ENCODE measurements around the gene TC2N.

Gene TC2N

GRCh38 chr14:91870890-91871289 is 3.6 kb upstream of the TC2N start:
- no peak for TF ChIP-seq CTCF (IDR thresholded peaks at IDR 0.05; ENCODE audit: low read length)
- Histone ChIP-seq H3K27me3 (ENCODE audit: insufficient read depth, low read length) (no peaks in the 10 kb centered on the region), H2AFZ (ENCODE audit: low read length) (no peak overlapping the region), H3K4me2 (ENCODE audit: low read length) (peak overlapping the region; percentile 42; the same call in 1 of the 2 replicates), H4K20me1 (ENCODE audit: insufficient read depth, low read length) (no peaks in the 10 kb centered on the region), H3K79me2 (ENCODE audit: insufficient read depth, low read length) (no peaks in the 10 kb centered on the region), H3K9ac (ENCODE audit: low read length) (peak overlapping the region; percentile 13; the same call in 1 of the 2 replicates), H3K4me1 (ENCODE audit: insufficient read depth, low read length, severe bottlenecking) (peaks cover 93% of the 10 kb centered on the region), H3K4me3 (ENCODE audit: low read depth, low read length, poor library complexity, severe bottlenecking) (no peak overlapping the region), H3F3A (ENCODE audit: insufficient read depth, low read length) (no peaks in the 10 kb centered on the region), H3K36me3 (ENCODE audit: insufficient read depth, low read length) (no peaks in the 10 kb centered on the region), H3K27ac (ENCODE audit: low read depth, low read length, poor library complexity, severe bottlenecking) (peak overlapping the region; percentile 99), H3K9me2 (ENCODE audit: low read depth, low read length) (no peaks in the 10 kb centered on the region), H3K9me3 (ENCODE audit: low read length) (no peaks in the 10 kb centered on the region)

GRCh38 chr14:91870001-91870400 is 2.7 kb upstream of the TC2N start:
- no peak overlapping the region for H2AFZ ChIP-seq (ENCODE audit: low read length)
- peak overlapping the region; percentile 99 for H3K27ac ChIP-seq (ENCODE audit: low read depth, low read length, poor library complexity, severe bottlenecking)
- H3K9ac ChIP-seq (ENCODE audit: low read length): peak overlapping the region; percentile 13; the same call in 1 of the 2 replicates
- peaks cover 91% of the 10 kb centered on the region for H3K4me1 ChIP-seq (ENCODE audit: insufficient read depth, low read length, severe bottlenecking)
- no peak for TF ChIP-seq EZH2 (IDR thresholded peaks at IDR 0.05; ENCODE audit: borderline replicate concordance, low read length)
- TF ChIP-seq CTCF (IDR thresholded peaks at IDR 0.05; ENCODE audit: low read length): no peak
- H3K79me2 ChIP-seq (ENCODE audit: insufficient read depth, low read length): no peaks in the 10 kb centered on the region
- H3K4me2 ChIP-seq (ENCODE audit: low read length): peak overlapping the region; percentile 42
- peak overlapping the region; percentile 24 for H3K4me3 ChIP-seq (ENCODE audit: low read depth, low read length, poor library complexity, severe bottlenecking)
- H3K27me3 ChIP-seq (ENCODE audit: insufficient read depth, low read length): no peaks in the 10 kb centered on the region
- no peaks in the 10 kb centered on the region for H3K9me3 ChIP-seq (ENCODE audit: low read length)
- no peaks in the 10 kb centered on the region for H3F3A ChIP-seq (ENCODE audit: insufficient read depth, low read length)
- no peaks in the 10 kb centered on the region for H3K9me2 ChIP-seq (ENCODE audit: low read depth, low read length)
- no peaks in the 10 kb centered on the region for H3K36me3 ChIP-seq (ENCODE audit: insufficient read depth, low read length)
- no peaks in the 10 kb centered on the region for H4K20me1 ChIP-seq (ENCODE audit: insufficient read depth, low read length)

DNA sequence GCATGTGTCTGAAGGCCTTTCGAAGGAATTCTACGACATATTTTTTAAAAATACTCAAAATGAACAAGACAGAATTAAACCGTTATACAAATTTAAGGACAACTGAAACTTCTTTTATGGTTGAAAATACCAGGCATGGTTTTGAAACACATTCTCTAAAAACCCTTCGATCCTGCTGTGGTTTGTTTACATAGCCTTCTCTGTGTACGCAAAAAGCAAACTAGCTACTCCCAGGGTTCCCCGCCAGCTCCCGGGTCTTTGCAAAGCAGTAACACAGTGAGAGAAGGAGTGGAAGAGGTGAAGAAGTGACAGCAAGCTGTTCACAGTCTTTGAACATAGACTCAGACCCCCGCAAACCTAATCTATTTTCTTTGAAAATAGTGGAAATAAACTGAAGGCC is 2.2 kb upstream of the TC2N start:
- Histone ChIP-seq H3F3A (ENCODE audit: insufficient read depth, low read length) (no peaks in the 10 kb centered on the region), H3K9ac (ENCODE audit: low read length) (peak overlapping the region; percentile 13; the same call in 1 of the 2 replicates), H3K4me3 (ENCODE audit: low read depth, low read length, poor library complexity, severe bottlenecking) (no peak overlapping the region), H3K36me3 (ENCODE audit: insufficient read depth, low read length) (no peaks in the 10 kb centered on the region), H3K9me2 (ENCODE audit: low read depth, low read length) (no peaks in the 10 kb centered on the region), H3K4me2 (ENCODE audit: low read length) (peak overlapping the region; percentile 42), H3K27me3 (ENCODE audit: insufficient read depth, low read length) (no peaks in the 10 kb centered on the region), H4K20me1 (ENCODE audit: insufficient read depth, low read length) (no peaks in the 10 kb centered on the region), H2AFZ (ENCODE audit: low read length) (no peak overlapping the region), H3K79me2 (ENCODE audit: insufficient read depth, low read length) (no peaks in the 10 kb centered on the region), H3K4me1 (ENCODE audit: insufficient read depth, low read length, severe bottlenecking) (peaks cover 89% of the 10 kb centered on the region), H3K9me3 (ENCODE audit: low read length) (no peaks in the 10 kb centered on the region), H3K27ac (ENCODE audit: low read depth, low read length, poor library complexity, severe bottlenecking) (peak overlapping the region; percentile 99)
- no peak for TF ChIP-seq EZH2 (IDR thresholded peaks at IDR 0.05; ENCODE audit: borderline replicate concordance, low read length)
- no peak for TF ChIP-seq CTCF (IDR thresholded peaks at IDR 0.05; ENCODE audit: low read length)
